Coronary artery (tissue), 2 donors: Measurements from ENCODE around the gene NUP160.
"Not testable (repeated sequence)": the region's sequence is repeated elsewhere in the genome, so short reads cannot be mapped to it uniquely, and the experiment has no call there.

Experiments used
- DNase-seq: peaks from one replicate; pipeline ENCODE4 v3.0.0-alpha.2; 2017; ENCODE audit warnings: low spot score
- H3K27ac ChIP-seq, 2 donors: fragments of 200-600 bp; sonication (generic); one replicate each; pipeline ENCODE4 v1.5.1; 2016 to 2019
- H3K4me3 ChIP-seq: fragments of 200-600 bp; sonication (generic); 2 replicates; pipeline ENCODE4 v1.5.1; 2016; ENCODE audit warnings: mild to moderate bottlenecking, moderate library complexity
- TF ChIP-seq, protein P1 (sequence below): fragments of 200-600 bp; sonication (generic); IDR thresholded peaks from one replicate; pipeline ENCODE4 v1.5.1; 2019; ENCODE audit warnings: antibody characterized with exemption

The NUP160 gene

DNA sequence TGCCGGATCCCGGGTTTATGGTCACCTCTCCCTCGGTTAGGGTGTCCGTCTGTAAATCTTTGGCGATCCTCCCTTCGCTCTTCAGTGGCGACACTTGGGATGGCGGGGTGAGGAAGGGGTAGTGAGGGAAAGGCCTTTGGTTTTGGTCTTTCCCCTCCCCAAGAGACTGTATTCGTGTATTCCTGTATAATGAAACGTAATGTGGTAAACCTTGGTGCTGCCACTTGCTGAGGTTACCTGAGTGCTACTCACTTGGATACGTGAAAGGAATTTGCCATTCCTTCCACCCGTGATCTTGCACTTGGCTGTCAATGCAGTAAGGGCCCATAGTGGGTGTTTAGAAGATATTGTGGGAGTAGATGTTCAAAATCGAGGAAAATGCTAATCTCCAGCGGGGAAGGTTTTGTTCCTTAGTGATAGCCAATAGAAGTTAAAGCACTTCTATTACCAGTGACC lies 578 bp upstream of the NUP160 start:
- Histone ChIP-seq H3K4me3 (peak overlapping the region; percentile 98), H3K27ac (peak overlapping the region; percentile 90 to 98)
- DNase-seq: no peak
- TF ChIP-seq, protein P1, sequence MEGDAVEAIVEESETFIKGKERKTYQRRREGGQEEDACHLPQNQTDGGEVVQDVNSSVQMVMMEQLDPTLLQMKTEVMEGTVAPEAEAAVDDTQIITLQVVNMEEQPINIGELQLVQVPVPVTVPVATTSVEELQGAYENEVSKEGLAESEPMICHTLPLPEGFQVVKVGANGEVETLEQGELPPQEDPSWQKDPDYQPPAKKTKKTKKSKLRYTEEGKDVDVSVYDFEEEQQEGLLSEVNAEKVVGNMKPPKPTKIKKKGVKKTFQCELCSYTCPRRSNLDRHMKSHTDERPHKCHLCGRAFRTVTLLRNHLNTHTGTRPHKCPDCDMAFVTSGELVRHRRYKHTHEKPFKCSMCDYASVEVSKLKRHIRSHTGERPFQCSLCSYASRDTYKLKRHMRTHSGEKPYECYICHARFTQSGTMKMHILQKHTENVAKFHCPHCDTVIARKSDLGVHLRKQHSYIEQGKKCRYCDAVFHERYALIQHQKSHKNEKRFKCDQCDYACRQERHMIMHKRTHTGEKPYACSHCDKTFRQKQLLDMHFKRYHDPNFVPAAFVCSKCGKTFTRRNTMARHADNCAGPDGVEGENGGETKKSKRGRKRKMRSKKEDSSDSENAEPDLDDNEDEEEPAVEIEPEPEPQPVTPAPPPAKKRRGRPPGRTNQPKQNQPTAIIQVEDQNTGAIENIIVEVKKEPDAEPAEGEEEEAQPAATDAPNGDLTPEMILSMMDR: no peak

DNA sequence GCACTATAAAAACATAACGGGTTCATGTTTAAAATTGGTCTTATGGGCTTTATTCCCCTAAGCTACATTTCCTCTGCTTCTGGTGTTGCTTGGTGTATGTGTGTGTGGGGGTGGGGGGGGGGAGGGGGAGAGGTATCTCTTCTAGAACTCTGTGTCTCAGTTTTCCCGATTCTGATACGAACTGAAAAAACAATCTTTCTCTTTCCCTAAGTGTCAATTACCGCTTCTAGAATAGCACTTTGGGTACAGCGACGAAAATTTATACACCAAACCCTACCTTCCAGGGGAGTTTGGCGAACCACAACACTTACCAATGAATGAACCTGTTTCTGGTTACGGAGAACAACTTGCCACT lies 636 bp downstream of the NUP160 start:
- Histone ChIP-seq H3K27ac (peak overlapping the region; percentile 90 to 98), H3K4me3 (peak overlapping the region; percentile 98)
- DNase-seq: no peak
- TF ChIP-seq, protein P1: no peak

DNA sequence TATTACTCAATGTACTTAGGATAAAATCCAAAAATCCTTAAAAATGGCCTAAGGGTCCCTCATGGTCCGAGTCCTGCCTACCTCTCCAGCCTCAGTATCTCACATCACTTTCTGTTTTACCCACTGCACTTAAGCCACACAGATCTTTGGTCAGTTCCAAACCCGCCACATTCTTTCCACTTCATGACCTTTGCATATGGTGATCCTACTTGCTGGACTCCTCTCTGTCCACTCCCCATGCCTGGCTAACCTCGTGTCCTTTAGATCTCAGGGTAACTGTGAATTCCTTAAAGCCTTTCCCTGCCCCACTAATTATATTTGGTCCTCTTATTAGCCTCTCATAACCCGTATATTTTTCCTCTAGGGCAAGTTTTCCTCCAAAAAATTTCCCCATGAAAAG lies 1.2 kb downstream of the NUP160 start:
- Histone ChIP-seq H3K27ac (no peak overlapping the region), H3K4me3 (peak overlapping the region; percentile 98)
- DNase-seq: no peak
- TF ChIP-seq, protein P1: no peak

DNA sequence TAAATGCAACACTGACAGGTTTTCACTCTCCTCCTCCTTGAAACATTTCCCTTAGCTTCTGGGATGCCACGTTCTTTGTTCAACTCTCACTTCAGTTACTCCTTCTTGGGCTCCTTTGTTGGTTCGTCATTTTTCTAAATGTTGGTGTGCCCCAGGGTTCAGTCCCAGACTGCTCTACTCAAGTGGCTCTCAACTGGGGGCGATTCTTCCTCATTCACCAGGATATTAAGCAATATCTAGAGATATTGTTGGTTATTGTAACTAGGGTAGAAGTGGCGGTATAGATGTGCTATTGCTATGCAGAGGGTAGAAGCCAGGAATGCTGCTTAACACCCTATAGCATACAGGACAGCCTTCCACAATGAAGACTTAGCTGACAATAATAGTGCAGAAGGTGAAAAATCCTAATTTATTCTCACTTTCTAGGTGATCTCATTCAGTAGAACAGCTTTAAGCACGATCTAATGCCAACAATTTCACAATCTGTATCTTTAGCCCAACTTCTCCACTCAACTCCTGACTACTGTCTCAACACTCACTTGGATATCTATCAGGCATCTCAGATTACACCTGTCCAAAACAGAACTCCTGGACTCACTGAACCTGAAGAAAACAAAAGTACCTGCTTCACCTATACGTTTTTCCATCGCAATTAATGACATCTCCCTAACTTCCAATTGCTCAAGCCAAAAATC lies 4.6 kb downstream of the NUP160 start:
- no peak for DNase-seq
- H3K27ac ChIP-seq: no peak overlapping the region
- TF ChIP-seq, protein P1: no peak
- H3K4me3 ChIP-seq: no peak overlapping the region

- TF ChIP-seq, protein P1: no peak
- no peak overlapping the region for H3K27ac ChIP-seq
- H3K4me3 ChIP-seq: no peak overlapping the region
- no peak for DNase-seq
These were observed 5.4 kb downstream of the NUP160 start for GRCh38 chr11:47842749-47843148.

DNA sequence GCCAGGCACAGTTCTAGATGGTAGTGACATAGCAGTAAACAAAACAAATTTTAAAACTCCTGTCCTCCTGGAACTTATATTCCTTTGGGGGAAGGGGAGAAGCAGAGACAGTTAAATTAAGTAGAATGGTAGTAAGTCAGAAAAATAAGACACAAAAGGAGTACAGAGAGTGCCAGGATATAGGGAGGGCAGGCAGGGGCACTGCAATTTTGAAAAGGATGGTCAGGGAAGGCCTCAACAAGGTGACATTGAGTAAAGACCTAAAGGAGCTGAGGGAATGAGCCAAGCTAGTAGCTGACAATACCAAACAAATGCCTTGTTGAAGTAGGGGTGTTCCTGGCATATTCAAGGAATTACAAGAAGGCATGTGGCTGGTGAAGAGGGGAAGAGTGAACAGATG lies 10.2 kb downstream of the NUP160 start:
- no peak overlapping the region for H3K4me3 ChIP-seq

GRCh38 chr11:47837292-47837691 lies 10.9 kb downstream of the NUP160 start:
- no peak overlapping the region for H3K27ac ChIP-seq
- no peak for DNase-seq
- H3K4me3 ChIP-seq: no peak overlapping the region
- TF ChIP-seq, protein P1: no peak

More for the DNA sequence above, 10.2 kb downstream of the NUP160 start:
- TF ChIP-seq, protein P1: no peak
- no peak for DNase-seq
- H3K27ac ChIP-seq: no peak overlapping the region

DNA sequence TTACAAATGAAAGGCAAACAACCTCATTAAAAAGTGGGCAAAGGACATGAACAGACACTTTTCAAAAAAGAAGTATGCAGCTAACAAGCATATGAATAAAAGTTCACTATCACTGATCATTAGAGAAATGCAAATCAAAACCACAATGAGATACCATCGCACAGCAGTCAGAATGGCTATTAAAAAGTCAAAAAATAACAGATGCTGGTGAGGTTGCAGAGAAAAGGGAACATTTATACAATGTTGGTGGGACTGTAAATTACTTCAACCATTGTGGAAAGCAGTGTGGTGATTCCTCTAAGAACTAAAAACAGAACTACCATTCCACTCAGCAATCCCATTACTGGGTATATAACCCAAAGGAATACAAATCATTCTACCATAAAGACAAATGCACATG lies 18.1 kb downstream of the NUP160 start:
- not testable (repeated sequence) for H3K27ac ChIP-seq, DNase-seq, H3K4me3 ChIP-seq
